ENCODE measurements around the gene DNM2.
"Not testable (repeated sequence)": the region's sequence is repeated elsewhere in the genome, so short reads cannot be mapped to it uniquely, and the experiment has no call there.

DNM2 gene

DNA sequence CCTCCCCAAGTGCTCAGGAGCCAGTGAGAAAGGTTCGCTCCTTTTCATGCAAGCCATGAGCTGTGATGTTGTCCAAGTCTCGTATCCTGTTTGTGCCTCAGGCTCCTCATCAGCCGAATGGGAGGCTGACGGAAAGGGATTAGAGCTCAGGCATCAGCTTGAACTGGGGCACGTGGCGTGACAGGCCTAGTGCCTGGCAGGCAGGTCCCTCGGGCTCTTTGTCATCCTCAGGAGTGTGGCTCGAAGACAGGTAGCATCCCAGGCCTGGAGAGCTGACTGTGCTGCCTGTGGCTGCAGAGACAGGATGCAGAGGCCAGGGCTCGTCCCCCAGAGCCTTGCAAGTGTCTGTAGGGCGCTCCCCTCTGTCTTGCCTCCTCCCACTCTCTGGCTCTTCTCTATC, 38.5 kb downstream of the DNM2 start:
- in situ Hi-C loops (cut with MboI; ENCODE audit: low pct_unique_long_range_greater_than_20kb, low sequenced_read_pairs, unreplicated experiment), result no loop called here
- DNase-seq (ENCODE audit: low spot score), result no peak
- TF ChIP-seq, protein P1, sequence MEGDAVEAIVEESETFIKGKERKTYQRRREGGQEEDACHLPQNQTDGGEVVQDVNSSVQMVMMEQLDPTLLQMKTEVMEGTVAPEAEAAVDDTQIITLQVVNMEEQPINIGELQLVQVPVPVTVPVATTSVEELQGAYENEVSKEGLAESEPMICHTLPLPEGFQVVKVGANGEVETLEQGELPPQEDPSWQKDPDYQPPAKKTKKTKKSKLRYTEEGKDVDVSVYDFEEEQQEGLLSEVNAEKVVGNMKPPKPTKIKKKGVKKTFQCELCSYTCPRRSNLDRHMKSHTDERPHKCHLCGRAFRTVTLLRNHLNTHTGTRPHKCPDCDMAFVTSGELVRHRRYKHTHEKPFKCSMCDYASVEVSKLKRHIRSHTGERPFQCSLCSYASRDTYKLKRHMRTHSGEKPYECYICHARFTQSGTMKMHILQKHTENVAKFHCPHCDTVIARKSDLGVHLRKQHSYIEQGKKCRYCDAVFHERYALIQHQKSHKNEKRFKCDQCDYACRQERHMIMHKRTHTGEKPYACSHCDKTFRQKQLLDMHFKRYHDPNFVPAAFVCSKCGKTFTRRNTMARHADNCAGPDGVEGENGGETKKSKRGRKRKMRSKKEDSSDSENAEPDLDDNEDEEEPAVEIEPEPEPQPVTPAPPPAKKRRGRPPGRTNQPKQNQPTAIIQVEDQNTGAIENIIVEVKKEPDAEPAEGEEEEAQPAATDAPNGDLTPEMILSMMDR (IDR thresholded peaks at IDR 0.05; ENCODE audit: extremely low read depth, insufficient read depth, missing control alignments), result no peak

DNA sequence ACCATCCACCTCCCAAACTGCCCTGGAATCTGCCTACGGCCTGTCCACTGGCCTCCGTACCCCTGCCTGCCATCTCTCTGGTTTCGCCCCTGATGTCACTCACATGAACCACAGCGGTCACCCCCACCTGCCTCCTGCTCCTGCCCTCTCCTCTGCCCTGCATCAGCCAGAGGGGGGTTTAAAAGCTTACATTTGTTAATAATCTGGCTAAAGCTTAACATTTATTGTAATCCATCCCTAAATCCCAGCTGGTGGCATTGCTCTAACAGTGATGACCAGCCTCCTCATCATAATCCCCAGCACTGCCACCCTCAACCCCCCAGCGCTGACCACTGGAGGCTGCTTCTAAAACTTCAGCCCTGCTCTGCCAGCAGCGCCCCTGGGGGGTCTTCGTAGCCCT, 38.9 kb downstream of the DNM2 start:
- no peak for DNase-seq (ENCODE audit: low spot score)
- TF ChIP-seq, protein P1 (IDR thresholded peaks at IDR 0.05; ENCODE audit: extremely low read depth, insufficient read depth, missing control alignments), result no peak
- in situ Hi-C loops (cut with MboI; ENCODE audit: low pct_unique_long_range_greater_than_20kb, low sequenced_read_pairs, unreplicated experiment), result no loop called here

DNA sequence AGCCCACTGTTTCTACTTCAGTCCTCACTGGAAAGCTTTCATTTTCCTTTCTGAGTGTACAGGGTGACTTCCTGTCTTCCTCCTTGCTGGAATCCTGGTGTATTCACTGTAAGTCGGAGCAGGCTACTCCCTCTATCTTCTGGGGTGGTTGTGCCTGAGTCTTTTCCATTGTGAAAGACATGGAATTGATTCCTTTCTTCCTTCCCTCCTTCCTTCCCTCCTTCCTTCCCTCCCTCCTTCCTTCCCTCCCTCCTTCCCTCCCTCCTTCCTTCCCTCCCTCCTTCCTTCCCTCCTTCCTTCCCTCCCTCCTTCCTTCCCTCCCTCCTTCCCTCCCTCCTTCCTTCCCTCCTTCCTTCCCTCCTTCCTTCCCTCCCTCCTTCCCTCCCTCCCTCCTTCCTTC, 40.2 kb downstream of the DNM2 start:
- in situ Hi-C loops (cut with MboI; ENCODE audit: low pct_unique_long_range_greater_than_20kb, low sequenced_read_pairs, unreplicated experiment); DNase-seq (ENCODE audit: low spot score): not testable (repeated sequence)

DNA sequence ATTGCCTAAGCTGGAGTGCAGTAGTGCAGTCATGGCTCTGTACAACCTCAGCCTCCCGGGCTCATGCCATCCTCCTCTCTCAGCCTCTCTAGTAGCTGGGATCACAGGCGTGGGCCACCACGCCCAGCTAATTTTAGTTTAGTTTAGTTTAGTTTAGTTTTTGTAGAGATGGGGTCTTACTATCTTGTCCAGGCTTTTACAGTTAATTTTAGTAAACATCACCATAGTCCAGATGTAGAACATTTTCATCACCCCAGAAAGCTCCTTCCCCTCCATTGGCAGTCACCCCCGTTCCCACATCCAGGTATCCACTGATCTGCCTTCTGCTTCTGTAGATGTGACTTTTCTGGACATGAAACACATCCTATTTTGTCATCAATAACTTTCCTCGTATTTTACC, 41.1 kb downstream of the DNM2 start:
- in situ Hi-C loops (cut with MboI; ENCODE audit: low pct_unique_long_range_greater_than_20kb, low sequenced_read_pairs, unreplicated experiment), result no loop called here
- DNase-seq (ENCODE audit: low spot score), result no peak
- TF ChIP-seq, protein P1 (IDR thresholded peaks at IDR 0.05; ENCODE audit: extremely low read depth, insufficient read depth, missing control alignments), result no peak

DNA sequence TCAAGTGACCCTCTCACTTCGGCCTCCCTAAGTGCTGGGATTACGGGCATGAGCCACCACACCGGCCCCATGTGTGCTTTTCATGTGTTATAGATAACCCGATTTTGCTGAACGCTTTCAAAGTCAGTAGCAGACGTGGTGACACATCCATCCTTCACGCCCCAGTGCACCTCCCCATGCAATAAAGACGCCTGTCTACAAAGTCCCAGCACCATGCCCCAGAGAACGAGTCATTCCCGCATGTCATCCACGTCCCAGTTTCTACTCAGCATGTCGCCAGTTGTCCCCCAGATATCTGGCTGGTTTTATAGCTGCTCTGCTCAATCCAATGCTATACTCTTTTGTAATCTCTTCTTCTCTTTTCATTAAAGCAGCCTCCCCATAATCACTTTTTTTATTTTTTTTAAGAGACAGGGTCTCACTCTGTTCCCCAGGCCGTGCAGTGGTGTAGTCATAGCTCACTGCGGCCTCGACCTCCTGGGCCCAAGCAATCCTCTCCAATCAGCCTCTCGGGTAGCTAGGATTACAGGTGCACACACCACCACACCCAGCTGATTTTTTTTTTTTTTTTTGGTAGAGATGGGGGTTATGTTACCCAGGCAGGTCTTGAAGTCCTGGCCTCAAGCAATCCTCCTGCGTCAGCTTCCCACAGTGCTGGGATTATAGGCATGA, 42.5 kb downstream of the DNM2 start:
- TF ChIP-seq, protein P1 (IDR thresholded peaks at IDR 0.05; ENCODE audit: extremely low read depth, insufficient read depth, missing control alignments), result no peak
- DNase-seq (ENCODE audit: low spot score), result peak; percentile 54
- in situ Hi-C loops (cut with MboI; ENCODE audit: low pct_unique_long_range_greater_than_20kb, low sequenced_read_pairs, unreplicated experiment), result no loop called here

DNA sequence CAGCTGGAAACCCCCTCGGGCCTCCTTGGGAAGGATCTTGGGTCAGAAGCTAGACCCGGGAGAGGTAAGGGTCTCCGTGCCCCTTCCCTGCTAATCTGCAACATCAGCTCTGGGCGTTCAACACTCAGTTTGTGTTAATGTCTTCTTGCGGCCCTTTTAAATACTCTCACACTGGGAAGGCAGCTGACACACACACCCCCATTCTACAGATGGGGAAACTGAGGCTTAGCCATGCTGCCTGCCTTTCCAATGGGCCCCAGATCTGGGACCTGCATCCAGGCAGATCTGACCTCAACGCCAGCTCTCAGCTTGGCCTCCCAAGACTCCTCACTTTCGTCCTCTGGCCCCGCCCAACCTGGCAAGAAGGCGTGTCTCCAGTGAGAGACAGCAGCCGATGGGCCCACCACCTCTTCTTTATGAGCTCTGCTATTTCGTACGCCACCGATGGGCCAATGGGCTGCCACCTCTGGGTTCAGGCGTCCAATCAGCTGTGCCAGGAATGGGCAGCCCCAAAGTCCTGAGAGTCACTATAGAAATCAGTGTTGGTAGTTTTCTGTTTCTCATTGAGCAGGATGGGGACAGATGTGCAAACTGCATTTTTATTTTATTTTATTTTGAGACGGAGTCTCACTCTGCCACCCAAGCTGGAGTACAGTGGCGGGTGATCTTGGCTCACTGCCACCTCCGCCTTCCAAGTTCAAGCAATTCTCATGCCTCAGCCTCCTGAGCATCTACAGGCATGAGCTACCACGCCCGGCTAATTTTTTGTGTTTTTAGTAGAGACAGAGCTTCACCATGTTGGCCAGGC, 43.8 kb downstream of the DNM2 start:
- in situ Hi-C loops (cut with MboI; ENCODE audit: low pct_unique_long_range_greater_than_20kb, low sequenced_read_pairs, unreplicated experiment), result no loop called here

More for the DNA sequence above, 43.8 kb downstream of the DNM2 start:
- TF ChIP-seq, protein P1 (IDR thresholded peaks at IDR 0.05; ENCODE audit: extremely low read depth, insufficient read depth, missing control alignments), result no peak
- no peak for DNase-seq (ENCODE audit: low spot score)

Measured in GM13977 (cell line).